B cell (primary cell): Measurements from ENCODE around the gene ARHGEF10L.

Source experiments
- EZH2 ChIP-seq: IDR thresholded peaks from 2 replicates; pipeline ENCODE4 v1.6.1; 2012; ENCODE audit warnings: borderline replicate concordance, low read depth, mild to moderate bottlenecking, moderate library complexity, low read length; ENCODE audit not compliant: insufficient read depth, poor library complexity, severe bottlenecking
- TF ChIP-seq, protein P1 (sequence below): fragments of 200-600 bp; IDR thresholded peaks from one replicate; pipeline ENCODE4 v1.8.0; 2022; ENCODE audit warnings: antibody characterized with exemption, mild to moderate bottlenecking

DNA sequence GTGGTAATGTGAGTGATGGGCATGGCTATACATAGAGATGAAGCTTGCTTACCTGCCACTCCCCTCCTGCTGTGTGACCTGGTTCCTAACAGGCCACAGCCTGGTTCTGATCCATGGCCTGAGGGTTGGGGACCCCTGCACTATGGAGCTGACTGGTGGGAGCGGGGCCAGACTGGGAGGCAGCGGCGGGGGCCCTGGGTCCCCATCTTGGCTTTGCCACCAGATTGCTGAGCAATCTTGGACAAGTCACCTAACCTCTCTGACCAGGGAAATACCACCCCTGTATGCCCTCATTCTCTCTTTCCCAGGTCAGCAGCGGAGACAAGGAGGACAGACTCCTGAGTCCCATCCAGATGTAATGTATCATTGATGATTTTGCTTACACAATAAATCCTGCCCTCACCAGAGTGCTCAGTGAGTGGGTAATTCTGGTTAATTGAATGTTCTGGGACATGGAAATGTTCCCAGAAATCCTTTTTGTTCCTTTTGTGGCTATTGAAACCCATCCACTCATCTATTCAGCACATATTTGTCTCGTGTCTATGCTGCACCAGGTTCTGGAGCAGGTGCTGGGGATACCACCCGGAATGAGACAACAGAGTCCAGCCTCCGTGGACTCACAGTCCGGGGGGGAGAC is 4.1 kb upstream of the ARHGEF10L start:
- TF ChIP-seq, protein P1, sequence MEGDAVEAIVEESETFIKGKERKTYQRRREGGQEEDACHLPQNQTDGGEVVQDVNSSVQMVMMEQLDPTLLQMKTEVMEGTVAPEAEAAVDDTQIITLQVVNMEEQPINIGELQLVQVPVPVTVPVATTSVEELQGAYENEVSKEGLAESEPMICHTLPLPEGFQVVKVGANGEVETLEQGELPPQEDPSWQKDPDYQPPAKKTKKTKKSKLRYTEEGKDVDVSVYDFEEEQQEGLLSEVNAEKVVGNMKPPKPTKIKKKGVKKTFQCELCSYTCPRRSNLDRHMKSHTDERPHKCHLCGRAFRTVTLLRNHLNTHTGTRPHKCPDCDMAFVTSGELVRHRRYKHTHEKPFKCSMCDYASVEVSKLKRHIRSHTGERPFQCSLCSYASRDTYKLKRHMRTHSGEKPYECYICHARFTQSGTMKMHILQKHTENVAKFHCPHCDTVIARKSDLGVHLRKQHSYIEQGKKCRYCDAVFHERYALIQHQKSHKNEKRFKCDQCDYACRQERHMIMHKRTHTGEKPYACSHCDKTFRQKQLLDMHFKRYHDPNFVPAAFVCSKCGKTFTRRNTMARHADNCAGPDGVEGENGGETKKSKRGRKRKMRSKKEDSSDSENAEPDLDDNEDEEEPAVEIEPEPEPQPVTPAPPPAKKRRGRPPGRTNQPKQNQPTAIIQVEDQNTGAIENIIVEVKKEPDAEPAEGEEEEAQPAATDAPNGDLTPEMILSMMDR = no peak
- no peak for TF ChIP-seq EZH2
